ENCODE results near the gene NPW. TPM values are rescaled to one million over a fixed set of nuclear protein-coding genes. Genes with fewer than 3 reads are reported as not detected.

NPW gene
- total and polyA plus RNA-seq, 8 donors, result 0.55 to 12.4 (median 2.0) TPM; not detected in 4

DNA sequence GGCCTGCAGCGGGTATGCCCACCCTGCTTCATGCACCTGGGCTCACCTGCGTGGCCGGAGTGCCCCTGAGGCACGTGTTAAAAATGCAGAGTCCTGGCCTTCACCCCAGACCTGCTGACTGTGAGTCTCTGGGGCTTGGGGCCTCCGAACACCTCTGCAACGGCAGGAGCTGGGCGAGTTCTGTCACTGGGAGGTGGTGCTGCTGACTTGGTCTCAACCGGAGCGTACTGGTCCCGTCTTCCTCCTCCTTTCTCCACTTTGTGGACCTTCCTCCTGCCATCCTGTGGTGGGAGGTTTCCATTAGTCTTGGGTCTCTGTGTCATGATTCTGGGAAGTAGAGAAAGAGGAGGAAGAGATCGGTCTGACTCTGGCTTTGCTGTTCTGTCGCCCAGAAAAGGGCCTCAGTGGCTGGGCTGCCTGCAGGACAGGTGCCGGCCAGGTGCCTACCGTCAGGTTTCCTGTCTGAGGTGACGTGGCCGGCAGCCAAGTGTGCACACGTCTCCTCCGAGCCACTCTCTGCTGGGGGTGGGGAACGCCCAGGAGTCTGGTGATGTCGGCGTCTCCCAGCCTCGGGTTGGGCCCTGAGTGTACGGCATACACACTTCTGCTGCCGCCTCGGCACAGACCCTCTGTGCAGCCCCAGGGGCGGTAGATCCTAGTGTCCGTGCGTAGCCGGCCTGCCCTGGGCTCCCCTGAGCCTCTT lies 35.1 kb downstream of the NPW start:
- H3K27me3 ChIP-seq, result no peaks in the 10 kb centered on the region
- peak; percentile 71 to 93 for DNase-seq
- 43 to 65% (median 45%) methylated on average over 19 to 29 of the region's 29 CpGs for WGBS, 5 donors
- H3K4me1 ChIP-seq, result peaks cover 5 to 12% (median 10%) of the 10 kb centered on the region in 4 donors
- H3K27ac ChIP-seq, result peak overlapping the region; percentile 42 to 77 (median 63)
- H3K4me3 ChIP-seq, result no peak overlapping the region
- peaks cover 38 to 95% (median 92%) of the 10 kb centered on the region in 4 donors for H3K36me3 ChIP-seq
- intact Hi-C loops (cut with DNase I; ENCODE audit: low total_unique reads), result no loop called here
- TF ChIP-seq POLR2A (IDR thresholded peaks at IDR 0.05) (no peak), POLR2AphosphoS5 (IDR thresholded peaks at IDR 0.05) (peak in 2 of 3 donors; percentile 33 to 52), EP300 (IDR thresholded peaks at IDR 0.05) (no peak)
- TF ChIP-seq, protein P1, sequence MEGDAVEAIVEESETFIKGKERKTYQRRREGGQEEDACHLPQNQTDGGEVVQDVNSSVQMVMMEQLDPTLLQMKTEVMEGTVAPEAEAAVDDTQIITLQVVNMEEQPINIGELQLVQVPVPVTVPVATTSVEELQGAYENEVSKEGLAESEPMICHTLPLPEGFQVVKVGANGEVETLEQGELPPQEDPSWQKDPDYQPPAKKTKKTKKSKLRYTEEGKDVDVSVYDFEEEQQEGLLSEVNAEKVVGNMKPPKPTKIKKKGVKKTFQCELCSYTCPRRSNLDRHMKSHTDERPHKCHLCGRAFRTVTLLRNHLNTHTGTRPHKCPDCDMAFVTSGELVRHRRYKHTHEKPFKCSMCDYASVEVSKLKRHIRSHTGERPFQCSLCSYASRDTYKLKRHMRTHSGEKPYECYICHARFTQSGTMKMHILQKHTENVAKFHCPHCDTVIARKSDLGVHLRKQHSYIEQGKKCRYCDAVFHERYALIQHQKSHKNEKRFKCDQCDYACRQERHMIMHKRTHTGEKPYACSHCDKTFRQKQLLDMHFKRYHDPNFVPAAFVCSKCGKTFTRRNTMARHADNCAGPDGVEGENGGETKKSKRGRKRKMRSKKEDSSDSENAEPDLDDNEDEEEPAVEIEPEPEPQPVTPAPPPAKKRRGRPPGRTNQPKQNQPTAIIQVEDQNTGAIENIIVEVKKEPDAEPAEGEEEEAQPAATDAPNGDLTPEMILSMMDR (IDR thresholded peaks at IDR 0.05), result no peak
- H3K9me3 ChIP-seq, result no peaks in the 10 kb centered on the region

DNA sequence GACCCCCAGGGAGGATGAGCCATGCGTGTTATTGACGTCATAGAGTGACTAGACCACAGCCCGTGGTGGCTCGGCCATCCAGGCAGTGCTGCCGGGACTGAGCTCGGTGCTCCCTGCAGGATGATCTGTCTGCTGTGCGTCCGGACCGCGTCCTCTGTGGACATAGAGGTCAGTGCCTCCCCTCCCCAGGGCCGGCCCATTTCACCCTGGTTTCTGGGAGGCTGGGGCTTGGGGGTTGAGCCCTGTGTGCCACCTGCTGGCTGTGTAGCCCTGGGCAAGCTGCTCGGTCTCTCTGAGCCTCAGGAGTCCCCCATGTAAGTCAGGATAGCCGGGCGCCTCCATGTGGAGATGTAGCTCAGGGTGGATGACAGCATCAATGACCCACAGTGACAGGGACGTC lies 36.5 kb downstream of the NPW start:
- 77 to 86% (median 81%) methylated on average over 11 to 15 of the region's 15 CpGs for WGBS, 5 donors
- intact Hi-C loops (cut with DNase I; ENCODE audit: low total_unique reads), result no loop called here
- Histone ChIP-seq H3K36me3 (peaks cover 43 to 99% (median 94%) of the 10 kb centered on the region in 4 donors), H3K4me1 (peaks cover 5 to 12% (median 10%) of the 10 kb centered on the region in 4 donors), H3K9me3 (no peaks in the 10 kb centered on the region), H3K4me3 (no peak overlapping the region), H3K27me3 (no peaks in the 10 kb centered on the region), H3K27ac (no peak overlapping the region)
- TF ChIP-seq POLR2A (IDR thresholded peaks at IDR 0.05), result no peak
- TF ChIP-seq, protein P1 (IDR thresholded peaks at IDR 0.05), result peak in 1 of 7 experiments; percentile 10
- DNase-seq, result peak in 1 of 2 donors; percentile 33

DNA sequence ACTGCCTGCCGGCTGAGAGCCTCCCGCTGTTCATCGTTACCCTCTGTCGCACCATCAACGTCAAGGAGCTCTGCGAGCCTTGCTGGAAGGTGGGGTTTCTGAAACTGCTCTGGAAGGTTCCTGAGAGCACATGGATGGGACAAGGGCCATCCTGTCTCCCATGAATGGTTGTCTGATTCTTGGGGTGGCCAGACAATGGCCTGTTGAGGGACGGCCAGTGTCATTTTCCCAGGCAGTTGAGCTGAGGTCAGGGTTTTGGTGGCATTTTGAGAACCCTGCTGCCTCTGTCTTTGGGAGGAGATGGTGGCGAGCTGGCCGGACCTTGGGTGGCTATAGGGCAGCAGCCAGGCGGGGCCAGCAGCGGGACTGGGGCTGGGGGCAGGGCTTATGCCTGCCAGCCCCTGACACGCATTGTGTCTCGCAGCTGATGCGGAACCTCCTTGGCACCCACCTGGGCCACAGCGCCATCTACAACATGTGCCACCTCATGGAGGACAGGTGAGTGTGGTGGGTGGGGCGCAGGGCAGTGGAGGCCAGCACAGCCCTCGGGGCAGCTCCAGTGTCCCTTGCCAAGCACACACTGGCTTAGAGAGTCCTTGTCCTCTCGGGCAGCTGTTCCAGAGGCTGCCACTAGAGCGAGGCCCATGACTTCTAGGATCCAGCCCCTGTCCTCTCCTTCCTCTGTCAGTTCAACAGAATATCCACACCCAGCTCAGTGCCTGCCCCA lies 37.3 kb downstream of the NPW start:
- 86 to 96% (median 91%) methylated on average over 16 to 19 of the region's 19 CpGs for WGBS, 5 donors

DNA sequence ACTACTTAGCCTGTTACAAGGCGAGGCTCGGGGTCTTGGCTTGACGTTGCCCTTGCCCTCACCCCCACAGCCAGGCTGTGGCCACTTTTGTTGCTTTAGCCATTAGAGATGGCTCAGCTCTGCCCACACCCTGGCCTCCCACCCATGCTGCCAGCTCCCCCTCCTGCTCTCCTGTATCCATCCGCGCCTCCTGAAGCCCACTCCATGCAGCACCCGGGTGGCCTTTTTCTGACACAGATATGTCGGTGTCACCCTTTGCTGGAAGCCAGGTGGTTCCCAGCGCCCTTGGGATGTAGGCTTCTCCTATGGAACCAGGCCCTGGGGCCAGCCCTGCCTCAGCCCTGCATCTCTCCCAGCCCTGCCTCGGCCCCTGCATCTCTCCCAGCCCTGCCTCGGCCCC lies 37.9 kb downstream of the NPW start:
- 91 to 94% (median 93%) methylated on average over 8 to 10 of the region's 10 CpGs for WGBS, 5 donors
- TF ChIP-seq POLR2AphosphoS5 (IDR thresholded peaks at IDR 0.05) (no peak), POLR2A (IDR thresholded peaks at IDR 0.05) (no peak)
- peaks cover 5 to 12% (median 10%) of the 10 kb centered on the region in 4 donors for H3K4me1 ChIP-seq
- no peak for DNase-seq
- H3K9me3 ChIP-seq, result no peaks in the 10 kb centered on the region
- no peak overlapping the region for H3K4me3 ChIP-seq
- H3K27ac ChIP-seq, result no peak overlapping the region
- intact Hi-C loops (cut with DNase I; ENCODE audit: low total_unique reads), result no loop called here
- H3K27me3 ChIP-seq, result no peaks in the 10 kb centered on the region
- H3K36me3 ChIP-seq, result peaks cover 47 to 99% (median 94%) of the 10 kb centered on the region in 4 donors

More for the DNA sequence above, 37.3 kb downstream of the NPW start:
- H3K27me3 ChIP-seq, result no peaks in the 10 kb centered on the region
- H3K27ac ChIP-seq, result no peak overlapping the region
- H3K4me3 ChIP-seq, result no peak overlapping the region
- intact Hi-C loops (cut with DNase I; ENCODE audit: low total_unique reads), result no loop called here
- TF ChIP-seq EP300 (IDR thresholded peaks at IDR 0.05) (no peak), POLR2AphosphoS5 (IDR thresholded peaks at IDR 0.05) (no peak), POLR2A (IDR thresholded peaks at IDR 0.05) (no peak)
- TF ChIP-seq, protein P1 (IDR thresholded peaks at IDR 0.05), result no peak
- peaks cover 41 to 99% (median 94%) of the 10 kb centered on the region in 4 donors for H3K36me3 ChIP-seq
- H3K4me1 ChIP-seq, result peaks cover 5 to 12% (median 10%) of the 10 kb centered on the region in 4 donors
- DNase-seq, result no peak
- H3K9me3 ChIP-seq, result no peaks in the 10 kb centered on the region

Data from stomach (tissue), 9 donors.